Stimulated activated CD4-positive, alpha-beta T cell treated with anti-CD3 and anti-CD28 coated beads, Interleukin-4, amount 100 ng/mL, for 4 hours (primary cell): ENCODE data around the gene KLHDC7B.

ENCODE experiments used
- DNase-seq, 2 experiments: peaks; one replicate each; pipeline ENCODE4 v3.0.0-alpha.2; 2020

KLHDC7B gene

GRCh38 chr22:50545522-50546325 lies at the start of gene KLHDC7B:
Gene KLHDC7B, plus strand, starts transcription at chr22:50545899. Its CDS starts 345 bp downstream, at chr22:50546244.
- no peak for DNase-seq

DNA sequence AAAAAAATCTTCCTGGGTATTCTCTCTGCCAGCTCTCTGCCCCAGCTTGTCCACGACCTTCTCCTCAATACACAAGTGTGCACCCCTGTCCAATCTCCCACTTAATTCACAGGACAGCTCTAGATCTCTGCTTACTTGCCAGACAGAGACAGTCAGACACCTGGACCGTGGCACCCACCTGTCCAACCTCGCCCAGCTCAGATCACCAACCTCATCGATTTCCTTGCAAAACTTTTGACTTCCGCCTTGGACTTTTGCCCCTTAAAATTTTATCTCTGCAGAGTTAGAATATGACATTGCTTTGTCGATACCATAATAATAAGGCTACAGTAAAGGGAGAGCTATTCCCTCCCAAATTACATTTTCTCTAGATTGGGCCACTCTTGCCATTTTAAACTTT lies 48.6 kb upstream of the KLHDC7B start:
- DNase-seq = no peak

- DNase-seq = peak; percentile 53 to 64
Measured at GRCh38 chr22:50498322-50498890, 47.3 kb upstream of the KLHDC7B start.

DNA sequence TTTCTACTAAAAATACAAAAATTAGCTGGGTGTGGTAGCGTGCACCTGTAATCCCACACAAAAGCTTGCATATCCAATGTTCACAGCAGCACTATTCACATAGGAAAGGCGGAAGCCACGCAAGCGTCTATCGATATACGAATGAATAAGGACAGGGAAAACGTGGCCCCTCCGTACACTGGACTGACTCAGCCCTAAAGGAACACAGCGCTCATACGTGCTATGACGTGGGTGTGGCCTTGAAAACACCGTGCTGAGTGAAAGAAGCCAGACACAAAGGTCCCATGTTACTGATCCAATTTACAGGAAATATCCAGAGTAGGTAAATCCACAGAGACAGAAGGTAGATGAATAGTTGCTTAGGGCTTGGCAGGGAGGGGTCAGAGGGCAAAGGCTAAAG lies 45.2 kb upstream of the KLHDC7B start:
- DNase-seq = no peak

DNA sequence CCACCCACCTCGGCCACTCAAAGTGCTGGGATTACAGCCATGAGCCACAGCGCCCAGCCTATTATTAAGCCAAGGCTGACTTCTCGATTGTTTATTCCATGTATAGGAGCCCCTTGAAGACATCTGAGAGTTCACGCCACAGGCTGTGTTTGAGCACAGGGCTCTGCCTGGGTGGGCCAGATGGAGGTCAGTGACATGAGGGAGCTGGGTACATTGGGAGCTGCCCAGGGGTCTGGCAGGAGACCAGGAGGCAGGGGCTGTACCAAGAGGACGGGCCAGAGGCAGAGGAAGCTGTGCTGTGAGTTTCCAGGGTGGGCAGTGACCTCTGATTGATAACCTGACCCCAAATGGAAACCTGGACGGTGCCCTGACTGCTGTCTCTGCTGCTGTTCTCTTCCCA lies 43.6 kb upstream of the KLHDC7B start:
- DNase-seq = no peak

DNA sequence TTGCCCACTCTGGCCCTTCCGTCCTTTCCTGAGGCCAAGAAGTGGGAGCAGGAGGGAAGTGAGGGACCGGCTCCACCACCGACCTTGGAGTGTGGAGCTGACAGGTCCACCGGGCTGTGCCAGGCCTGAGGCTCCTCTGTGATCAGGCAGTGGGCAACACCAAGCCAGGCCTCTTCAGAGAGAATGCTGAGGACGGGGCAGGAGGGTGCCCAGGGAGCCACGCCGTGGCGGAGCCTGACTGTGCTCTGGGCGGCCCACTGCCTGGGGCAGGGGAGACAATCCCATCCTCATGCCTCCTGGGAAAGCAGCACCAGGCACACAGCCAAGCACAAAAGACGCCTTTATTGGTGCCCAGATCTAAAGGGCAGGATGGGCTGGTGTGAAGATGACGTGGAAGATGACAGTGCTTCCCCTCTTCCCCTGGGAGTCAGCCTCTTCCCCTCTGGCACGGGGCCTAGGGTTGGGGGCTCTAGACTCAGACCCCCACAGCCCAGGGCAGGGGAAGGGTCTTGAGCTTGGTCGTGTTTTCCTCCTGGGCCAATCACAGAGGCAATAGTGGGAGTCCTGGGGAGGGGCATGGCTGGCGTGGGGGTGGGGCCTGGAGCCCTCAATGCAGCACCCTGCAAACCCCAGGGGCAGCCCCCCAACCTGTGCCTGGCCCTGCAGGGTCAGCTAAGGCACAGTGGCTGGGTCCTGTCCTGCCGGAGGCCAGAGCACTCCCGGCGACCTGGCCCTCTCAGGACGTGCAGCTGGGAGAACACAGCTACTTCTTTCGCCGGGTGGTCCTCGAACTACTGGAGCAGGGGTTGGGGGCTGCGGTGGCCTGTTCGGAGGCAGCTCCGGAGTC lies 42.8 kb upstream of the KLHDC7B start:
- no peak for DNase-seq

DNA sequence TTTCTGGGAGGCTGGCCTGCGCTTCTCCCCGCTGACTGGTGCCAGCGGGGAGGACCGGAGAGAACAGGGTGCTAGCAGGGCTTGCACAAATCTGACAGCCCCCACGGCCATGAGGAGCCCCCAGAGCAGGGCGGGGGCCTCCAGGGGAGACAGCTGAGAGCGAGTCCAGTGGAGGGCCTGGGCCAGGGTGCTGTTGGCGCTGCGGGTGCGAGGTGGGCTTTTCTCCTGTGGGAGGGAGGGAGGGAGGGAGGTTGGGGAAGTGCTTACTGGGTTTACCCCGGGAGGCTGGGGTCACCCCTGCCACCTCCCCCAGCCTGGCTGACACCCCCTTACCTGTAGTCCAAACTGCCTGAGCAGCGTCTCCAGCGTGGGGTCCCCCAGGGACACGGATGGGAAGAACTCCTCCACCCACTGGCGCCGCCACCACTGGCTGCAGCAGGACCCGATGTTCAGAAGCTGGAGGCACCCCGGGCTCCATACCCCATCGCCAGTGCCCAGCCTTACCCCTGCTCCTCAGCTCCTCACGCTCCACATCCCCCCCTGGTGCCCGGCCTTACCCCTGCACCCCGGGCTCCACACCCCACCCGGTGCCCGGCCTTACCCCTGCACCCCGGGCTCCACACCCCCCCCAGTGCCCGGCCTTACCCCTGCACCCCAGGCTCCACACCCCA lies 42.1 kb upstream of the KLHDC7B start:
- DNase-seq = no peak

- no peak for DNase-seq
Measured at GRCh38 chr22:50504369-50505211, 41.1 kb upstream of the KLHDC7B start.

- DNase-seq = no peak
Measured at GRCh38 chr22:50505276-50505775, 40.4 kb upstream of the KLHDC7B start.

DNA sequence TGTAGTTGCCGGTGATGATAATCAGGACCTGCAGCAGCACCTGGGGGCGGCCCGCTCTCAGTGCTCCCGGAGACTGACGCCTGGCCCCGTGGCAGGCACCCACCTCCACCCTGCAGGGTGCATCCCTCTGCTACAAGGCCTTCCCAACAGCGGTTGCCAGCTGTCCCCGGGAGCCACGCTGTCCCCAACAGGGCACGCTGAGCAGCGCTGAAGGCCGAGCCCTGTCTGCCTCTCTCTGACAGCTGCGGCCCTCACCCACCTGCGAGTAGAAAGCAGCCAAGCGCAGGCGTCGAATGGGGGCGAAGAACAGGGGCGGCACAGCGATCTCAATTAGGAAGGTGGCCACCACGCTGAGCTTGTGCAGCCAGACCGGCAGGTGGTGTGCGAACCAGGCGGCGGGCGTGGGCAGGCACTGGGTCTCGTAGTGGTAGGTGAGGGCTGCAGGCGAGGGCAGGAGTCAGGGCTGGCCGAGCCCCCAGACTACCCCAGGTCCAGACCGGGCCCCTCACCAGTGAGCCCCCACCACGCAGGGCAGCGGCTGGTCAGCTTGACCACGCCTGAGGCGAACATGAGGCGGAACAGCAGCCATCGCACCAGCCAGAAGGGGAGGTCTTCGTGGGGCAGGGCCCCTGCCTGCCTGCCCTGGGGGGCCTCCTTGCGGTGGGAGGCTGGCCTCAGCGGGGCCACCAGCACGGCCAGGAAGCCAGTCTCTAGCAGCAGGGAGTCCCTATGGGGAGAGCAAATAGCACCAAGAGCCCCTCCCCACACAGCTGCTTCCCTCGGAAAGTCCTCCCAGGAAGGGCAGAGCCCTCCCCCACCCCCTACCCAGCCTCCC lies 39.7 kb upstream of the KLHDC7B start:
- no peak for DNase-seq

DNA sequence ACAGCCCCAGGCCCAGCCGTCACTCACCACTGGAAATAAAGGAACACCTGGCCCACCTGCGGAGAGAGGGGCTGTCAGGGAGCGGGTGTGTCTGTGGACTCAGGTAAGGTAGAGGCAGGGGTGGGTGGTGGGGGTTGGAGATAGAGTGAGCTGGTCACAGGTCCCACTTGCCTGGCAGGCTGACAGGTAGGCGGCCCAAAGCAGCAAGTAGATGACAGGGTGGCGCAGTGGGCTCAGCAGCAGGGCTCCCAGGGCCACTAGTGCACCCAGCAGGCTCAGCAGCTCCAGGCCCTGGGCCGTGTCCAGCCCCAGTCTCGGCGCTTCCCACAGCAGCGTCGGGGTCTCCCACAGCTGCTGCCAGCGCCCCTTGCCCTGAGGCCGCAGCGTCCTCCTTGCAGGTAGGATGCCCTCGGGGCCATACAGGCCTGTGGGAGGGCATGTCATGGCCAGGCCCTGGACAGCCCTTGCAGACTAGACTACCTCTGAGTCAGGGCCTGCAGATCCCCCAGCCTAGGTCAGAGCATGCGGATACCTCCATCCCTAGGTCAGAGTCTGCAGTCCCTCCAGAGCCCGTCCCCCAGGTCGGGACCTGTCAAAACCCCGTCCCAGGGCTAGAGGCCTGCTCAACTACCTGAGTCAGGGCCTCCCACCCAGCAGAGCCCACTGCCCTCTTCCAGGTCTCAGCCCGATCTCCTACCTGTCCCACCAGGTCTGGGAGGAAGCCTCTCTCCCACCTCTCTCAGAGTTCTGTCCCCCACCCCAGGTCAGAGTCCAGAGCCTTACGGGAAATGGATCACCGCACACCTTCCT lies 38.9 kb upstream of the KLHDC7B start:
- no peak for DNase-seq

GRCh38 chr22:50507421-50507990 lies 38.2 kb upstream of the KLHDC7B start, which contains the start of gene LMF2:
Gene LMF2, minus strand, starts transcription at chr22:50507702. Its CDS starts 27 bp downstream, at chr22:50507675.
- DNase-seq = peak; percentile 92 to 98

DNA sequence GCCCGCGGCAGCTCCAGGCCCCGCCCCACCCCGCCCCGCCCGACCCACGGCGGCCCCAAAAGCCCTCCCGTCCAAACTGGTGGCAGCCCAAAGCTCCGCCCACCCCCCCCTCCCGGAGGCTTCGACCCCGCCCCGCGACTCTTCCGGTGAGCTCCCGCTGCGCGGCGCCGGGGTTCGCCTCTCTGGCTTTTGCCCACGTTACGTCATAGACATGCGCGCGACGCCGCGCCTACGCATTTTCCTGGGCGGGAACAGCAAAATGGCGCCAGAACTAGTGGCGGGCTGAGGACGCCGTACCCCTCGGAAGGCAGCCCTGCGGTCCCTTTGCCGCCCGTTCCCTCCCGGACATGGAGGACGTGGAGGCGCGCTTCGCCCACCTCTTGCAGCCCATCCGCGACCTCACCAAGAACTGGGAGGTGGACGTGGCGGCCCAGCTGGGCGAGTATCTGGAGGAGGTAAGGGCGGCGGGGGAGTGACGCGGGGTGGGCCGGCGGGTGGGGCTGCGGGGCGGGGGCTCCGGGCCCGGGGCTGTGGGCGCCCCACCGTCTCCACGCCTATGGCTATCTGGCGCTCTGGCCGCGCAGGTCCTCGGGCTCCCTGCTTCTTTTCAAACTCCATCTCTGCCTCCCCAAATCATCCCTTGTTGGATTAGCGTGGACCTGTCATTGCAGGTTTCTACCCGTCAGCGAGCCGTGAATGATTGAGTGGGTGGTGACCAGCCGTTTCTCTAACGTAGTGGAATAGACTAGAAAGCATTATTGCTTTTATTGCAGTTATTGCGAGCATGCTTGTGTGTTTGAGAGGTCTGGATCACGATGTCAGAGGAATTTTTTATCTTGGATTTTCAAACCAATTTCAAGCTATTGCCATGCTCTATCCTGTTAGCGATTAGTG lies 37.5 kb upstream of the KLHDC7B start, which contains the start of gene NCAPH2:
Gene NCAPH2, plus strand, starts transcription at position 234 of the 894 bp plus-strand sequence. Its CDS starts 114 bp downstream, at position 348.
- DNase-seq = peak in 1 of 2 experiments; percentile 97

DNA sequence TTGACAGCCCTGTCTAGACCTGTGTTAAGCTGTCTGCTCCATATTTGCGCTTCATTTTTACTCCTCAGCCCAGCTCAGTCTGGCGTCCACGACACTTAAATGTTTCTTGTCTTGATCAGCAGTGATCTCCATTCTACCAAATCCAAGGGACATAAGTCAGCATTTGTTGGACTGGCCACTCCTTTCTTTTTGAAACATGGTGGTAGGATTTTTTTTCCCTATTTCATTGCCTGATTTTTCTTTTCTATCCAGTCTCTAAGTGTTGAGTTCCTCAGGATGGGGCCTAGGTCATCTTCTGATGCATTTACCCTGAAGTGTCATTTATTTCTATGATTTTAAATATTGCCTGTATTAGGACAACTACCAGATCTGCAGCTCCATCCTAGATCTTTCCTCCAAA lies 36.8 kb upstream of the KLHDC7B start:
- DNase-seq = no peak

GRCh38 chr22:50513175-50513574 lies 32.5 kb upstream of the KLHDC7B start:
- no peak for DNase-seq

GRCh38 chr22:50516068-50516467 lies 29.6 kb upstream of the KLHDC7B start:
- no peak for DNase-seq

DNA sequence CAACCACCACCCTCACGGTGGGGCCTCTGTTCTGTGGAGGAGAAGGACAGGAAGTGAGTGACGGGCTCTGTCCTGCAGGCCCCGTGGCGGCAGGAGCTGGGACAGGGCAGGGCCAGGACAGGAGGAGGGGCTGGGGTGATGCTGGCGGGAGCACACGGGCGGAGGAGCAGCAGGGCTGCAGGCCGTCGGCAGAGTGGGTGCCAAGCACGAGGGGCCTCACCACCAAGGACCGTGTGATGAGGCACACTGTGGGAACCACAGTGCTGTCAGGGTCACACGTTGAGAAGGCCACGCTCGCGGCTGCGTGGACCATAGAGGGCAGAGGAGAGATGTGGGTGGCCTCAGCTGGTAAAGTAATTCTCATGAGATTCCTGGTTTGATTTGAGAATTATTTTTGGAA lies 28.8 kb upstream of the KLHDC7B start:
- DNase-seq = no peak
